HG02885 (cell line): ENCODE data around the gene RNF141.

ENCODE experiments used
- ATAC-seq: cut with Tn5 transposase; IDR thresholded peaks from one replicate; pipeline ENCODE4 v1.9.1; 2021; ENCODE audit warnings: mild to moderate bottlenecking; ENCODE audit not compliant: unreplicated experiment, poor library complexity

Gene RNF141

GRCh38 chr11:10526974-10527918 lies 13.7 kb downstream of the RNF141 start:
- peak; percentile 69 for ATAC-seq

DNA sequence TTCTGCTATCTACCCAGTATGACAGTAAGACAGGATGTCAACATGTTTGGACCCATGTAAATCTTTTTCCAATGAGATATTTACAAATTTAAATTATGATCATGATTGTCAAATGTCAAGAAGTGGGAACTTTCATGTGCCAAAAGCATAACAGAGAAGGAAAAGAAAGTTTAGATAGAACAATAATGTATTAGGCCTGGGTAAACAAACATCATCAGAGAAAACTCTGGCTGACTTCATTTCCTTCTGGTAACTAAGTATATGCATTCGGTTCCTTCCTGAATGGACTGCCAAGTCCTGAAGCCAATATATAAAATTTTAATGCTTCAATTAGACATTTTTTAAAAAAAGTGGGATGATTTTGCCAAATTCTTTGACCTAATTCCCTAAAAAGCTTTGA lies 16.5 kb downstream of the RNF141 start:
- ATAC-seq = no peak

- no peak for ATAC-seq
Measured at GRCh38 chr11:10522921-10523320, 18.1 kb downstream of the RNF141 start.

DNA sequence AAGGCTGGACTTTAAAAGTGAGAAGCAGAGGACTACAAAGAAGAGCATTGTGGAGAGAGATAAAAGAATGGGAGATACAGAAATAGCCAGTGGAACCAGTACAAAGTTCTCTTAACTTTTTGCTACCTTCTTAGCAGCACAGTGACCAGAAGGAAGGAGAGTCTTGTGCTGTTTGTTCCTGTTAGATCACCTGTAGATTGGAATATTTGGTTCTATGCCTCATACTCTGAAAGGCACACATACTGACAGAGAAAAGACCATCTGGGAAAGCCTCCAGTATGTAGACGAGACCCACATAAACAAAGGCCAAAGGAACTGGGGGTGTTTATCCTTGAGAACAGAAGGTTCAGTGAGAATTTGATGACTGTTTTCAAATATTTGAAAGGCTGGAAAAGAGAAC lies 18.7 kb downstream of the RNF141 start:
- ATAC-seq = no peak

- ATAC-seq = no peak
Measured at GRCh38 chr11:10520562-10520961, 20.4 kb downstream of the RNF141 start.

- ATAC-seq = no peak
Measured at GRCh38 chr11:10519630-10520029, 21.4 kb downstream of the RNF141 start.

DNA sequence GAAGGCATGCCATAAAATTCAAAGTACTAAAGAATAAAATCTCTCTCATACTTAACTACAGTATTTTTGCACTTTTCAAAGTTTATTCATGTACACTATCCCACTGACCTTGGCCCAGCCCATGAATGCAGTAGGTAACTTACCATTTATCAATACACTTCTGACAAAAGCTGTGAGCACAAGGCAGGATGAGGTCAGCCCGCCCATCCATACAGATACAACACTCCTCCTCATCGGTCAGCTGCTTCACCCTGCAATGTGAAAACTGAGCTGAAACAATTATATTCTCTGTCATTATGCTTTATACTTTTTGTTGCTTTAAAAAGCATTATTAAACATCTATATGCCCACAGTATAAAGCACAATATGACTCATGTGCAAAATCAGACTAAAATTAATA lies 22.1 kb downstream of the RNF141 start:
- ATAC-seq = no peak

GRCh38 chr11:10518123-10518522 lies 22.9 kb downstream of the RNF141 start:
- ATAC-seq = no peak

DNA sequence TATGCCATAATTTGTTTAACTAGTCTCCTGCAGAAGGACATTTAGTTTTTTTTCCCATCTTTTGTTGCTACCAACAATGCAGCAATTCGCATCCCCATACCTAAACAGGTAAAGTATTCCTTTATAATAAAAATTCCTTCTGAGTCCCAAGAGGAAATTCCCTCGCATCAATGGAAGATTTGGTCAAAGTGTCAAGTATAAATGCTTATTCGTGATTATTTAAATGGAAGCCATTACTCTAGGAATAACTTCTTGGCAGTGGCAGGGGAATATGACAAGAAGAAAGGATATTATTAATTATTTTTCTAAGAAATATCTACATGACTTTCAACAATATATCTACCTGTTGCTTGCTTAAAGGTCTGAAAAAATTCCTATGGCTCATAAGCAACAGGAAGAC lies 25.6 kb downstream of the RNF141 start:
- ATAC-seq = no peak

GRCh38 chr11:10514709-10515108 lies 26.3 kb downstream of the RNF141 start:
- ATAC-seq = no peak

DNA sequence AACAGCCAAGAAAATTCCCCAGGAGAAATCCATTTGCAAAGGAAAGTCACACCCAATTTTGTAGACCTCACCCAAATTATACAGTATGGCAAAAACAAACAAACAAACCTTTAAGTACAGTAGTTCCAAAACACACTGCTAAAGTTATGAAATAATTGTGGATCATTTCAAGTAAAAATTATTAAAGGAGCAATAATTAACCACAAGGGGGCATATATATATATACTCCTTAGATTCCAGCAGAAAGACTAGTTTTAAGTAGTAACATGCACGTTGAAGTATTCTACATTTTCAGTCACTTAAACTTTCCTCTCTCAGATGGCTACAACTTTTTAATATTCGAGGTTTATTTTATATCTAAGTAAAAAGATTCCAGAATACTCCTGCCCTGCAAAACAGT lies 26.8 kb downstream of the RNF141 start:
- ATAC-seq = no peak

DNA sequence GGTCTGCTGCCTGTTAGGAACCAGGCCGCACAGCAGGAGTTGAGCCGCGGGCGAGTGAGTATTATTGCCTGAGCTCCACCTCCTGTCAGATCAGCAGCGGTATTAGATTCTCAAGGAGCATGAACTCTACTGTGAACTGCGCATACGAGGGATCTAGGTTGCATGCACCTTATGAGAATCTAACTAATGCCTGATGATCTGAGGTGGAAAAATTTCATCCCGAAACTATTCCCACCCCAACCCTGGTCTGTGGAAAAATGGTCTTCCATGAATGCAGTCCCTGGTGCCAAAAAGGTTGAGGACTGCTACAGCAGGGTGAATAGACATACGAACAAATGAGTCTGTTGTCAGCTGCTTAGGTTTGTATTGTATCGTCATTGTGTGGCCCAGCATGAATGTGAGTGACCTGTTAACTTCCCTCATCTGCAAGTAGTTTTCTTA lies 29.8 kb downstream of the RNF141 start:
- ATAC-seq = no peak

- ATAC-seq = no peak
Measured at GRCh38 chr11:10506008-10506370, 35.0 kb downstream of the RNF141 start.

- ATAC-seq = no peak
Measured at GRCh38 chr11:10505278-10506007, 35.5 kb downstream of the RNF141 start.

DNA sequence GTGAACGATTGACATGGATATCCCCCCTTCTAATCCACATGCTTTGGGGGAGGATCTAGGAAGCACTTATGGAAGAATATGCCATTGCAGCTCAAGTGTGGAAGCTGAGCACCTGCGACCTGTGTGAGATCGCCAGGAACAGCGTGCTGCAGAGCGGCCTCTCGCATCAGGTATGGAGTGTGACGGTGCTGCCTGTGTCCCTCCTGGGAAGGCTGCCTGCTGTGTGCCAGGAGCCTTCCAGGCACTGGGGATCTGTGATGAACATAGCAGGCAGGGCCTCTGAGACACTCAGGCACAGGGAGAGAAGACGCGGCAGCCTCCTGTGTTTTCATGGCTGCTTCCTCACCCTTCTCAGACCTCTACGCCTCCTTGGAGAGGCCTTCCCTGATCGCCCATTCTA lies 36.5 kb downstream of the RNF141 start:
- ATAC-seq = no peak

GRCh38 chr11:10503777-10504480 lies 37.1 kb downstream of the RNF141 start:
- ATAC-seq = no peak

- no peak for ATAC-seq
Measured at GRCh38 chr11:10503221-10503620, 37.8 kb downstream of the RNF141 start.

GRCh38 chr11:10502770-10503169 lies 38.2 kb downstream of the RNF141 start:
- no peak for ATAC-seq

GRCh38 chr11:10502065-10502680 lies 38.8 kb downstream of the RNF141 start:
- ATAC-seq = no peak
